Upper lobe of left lung (tissue), 6 donors: ENCODE data around the gene ATP5MC2. TPM values are rescaled to one million over a fixed set of nuclear protein-coding genes. Genes with fewer than 3 reads are reported as not detected.

Source experiments
- ATAC-seq, 2 donors: fragments of 200-7000 bp; cut with Tn5 transposase; one replicate each; pipeline ENCODE4 v1.9.1; 2022; ENCODE audit warnings: mild to moderate bottlenecking in 2 of 2, moderate library complexity in 2 of 2; ENCODE audit not compliant: low FRiP score in 2 of 2
- DNase-seq, 2 donors: peaks; one replicate each; pipeline ENCODE4 v3.0.0-alpha.2; 2019 to 2020
- H3K27ac ChIP-seq, 4 donors: fragments of 200-600 bp; sonication (generic); one replicate each; pipeline ENCODE4 v1.5.1; 2016 to 2019
- H3K27me3 ChIP-seq, 4 donors: fragments of 200-600 bp; sonication (generic); one replicate each; pipeline ENCODE4 v1.5.1; 2017 to 2019
- H3K36me3 ChIP-seq, 4 donors: fragments of 200-600 bp; sonication (generic); one replicate each; pipeline ENCODE4 v1.5.1; 2016 to 2019
- H3K4me1 ChIP-seq, 4 donors: fragments of 200-600 bp; sonication (generic); one replicate each; pipeline ENCODE4 v1.5.1; 2018 to 2019
- H3K4me3 ChIP-seq, 4 donors: fragments of 200-600 bp; sonication (generic); one replicate each; pipeline ENCODE4 v1.5.1; 2017 to 2019; ENCODE audit warnings: mild to moderate bottlenecking in 2 of 4, moderate library complexity in 1 of 4
- H3K9me3 ChIP-seq, 4 donors: fragments of 200-600 bp; sonication (generic); one replicate each; pipeline ENCODE4 v1.5.1; 2018 to 2019
- EP300 ChIP-seq, 4 donors: sonication (generic); formaldehyde crosslinking; IDR thresholded peaks; one replicate each; pipeline ENCODE4 v1.5.1; 2017; ENCODE audit warnings: antibody characterized with exemption in 4 of 4, control low read depth in 2 of 4
- POLR2A ChIP-seq, 4 donors: fragments of 450-650 bp; IDR thresholded peaks; one replicate each; pipeline ENCODE4 v1.5.1; 2016 to 2017; ENCODE audit warnings: antibody characterized with exemption in 4 of 4, mild to moderate bottlenecking in 2 of 4
- POLR2AphosphoS5 ChIP-seq, 2 donors: sonication (generic); formaldehyde crosslinking; IDR thresholded peaks; one replicate each; pipeline ENCODE4 v1.5.1; 2017; ENCODE audit warnings: antibody characterized with exemption in 2 of 2
- whole genome bisulfite sequencing, 2 donors: methylation state at CpG; one replicate each; pipeline ENCODE4 v1.1.5; 2017 to 2018; 5-methylcytosine and 5-hydroxymethylcytosine counted together
- total RNA-seq, 6 donors: library from RNA; depleted of rRNA in 4 of 6; stranded (reverse); fragments of >200 nt in 4 of 6; gene quantifications; one replicate each; pipeline versions ENCODE4 v1.1.0 to v1.2.1, GENCODE V29; 2016 to 2021
- TF ChIP-seq, protein P1 (sequence below), 6 experiments: fragments of 450-650 bp in 4 of 6; fragments of 200-600 bp in 2 of 6; sonication (generic) in 2 of 6; IDR thresholded peaks; one replicate each; pipeline ENCODE4 v1.5.1; 2016 to 2019; ENCODE audit warnings: antibody characterized with exemption in 6 of 6
- donor health status: DM: no; HTN: no; CAD: no; lungs with moderate emphysema.
- donor health status: DM: no; HTN: yes; CAD: no; lungs with severe emphysema.

ATP5MC2 gene
- total RNA-seq, 6 donors from 2014 or later = 140 to 273 (median 206) TPM

DNA sequence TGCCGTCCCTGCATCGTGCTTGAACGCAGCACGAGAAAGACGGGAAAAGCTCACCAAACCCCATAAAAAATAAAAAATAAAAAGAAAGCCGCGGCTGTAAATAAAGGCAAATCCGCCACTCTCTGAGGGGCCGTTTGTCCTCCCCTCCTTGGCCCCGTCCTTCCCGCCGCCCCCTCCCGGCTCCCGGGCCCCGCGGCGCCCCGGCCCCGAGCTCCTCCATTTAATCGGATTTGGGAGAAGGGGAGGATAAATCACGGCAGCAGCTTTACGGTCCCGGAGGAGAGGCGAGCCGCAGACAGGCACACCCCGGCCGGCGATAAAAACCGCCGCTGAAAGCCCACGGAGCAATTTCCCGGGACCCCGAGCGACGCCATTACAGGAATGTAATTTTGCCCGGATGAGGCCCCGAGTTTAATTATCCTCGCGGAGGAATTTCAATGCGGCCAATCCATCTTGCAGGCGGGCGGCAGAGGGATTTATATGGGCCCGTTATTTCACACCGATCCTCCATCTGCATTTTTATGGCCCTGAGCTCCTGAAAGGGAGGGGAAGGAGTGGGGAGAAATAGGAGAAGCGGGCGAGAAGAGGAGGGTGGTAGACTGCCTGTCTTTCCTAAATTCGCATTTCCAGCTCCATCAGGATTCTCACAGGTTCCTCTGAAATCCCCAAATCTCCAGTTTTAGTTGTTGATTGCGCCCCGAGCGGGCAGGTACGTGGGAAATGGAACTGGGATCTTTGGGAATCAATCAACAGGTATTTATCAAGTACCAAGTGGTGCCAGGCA, 1.3 kb upstream of the ATP5MC2 start:
- Histone ChIP-seq H3K9me3 (no peaks in the 10 kb centered on the region), H3K27ac (peak overlapping the region; percentile 89 to 95 (median 92)), H3K27me3 (no peaks in the 10 kb centered on the region), H3K4me3 (peak overlapping the region in 3 of 4 donors; percentile 63 to 77 (median 73)), H3K36me3 (peaks cover 0 to 13% (median 4%) of the 10 kb centered on the region in 4 donors), H3K4me1 (peaks cover 18 to 31% (median 24%) of the 10 kb centered on the region in 4 donors)
- ATAC-seq (peak in 1 of 2 donors; percentile 11), DNase-seq (peak in 1 of 2 donors; percentile 89)
- 19 to 20% methylated on average over 42 to 49 of the region's 51 CpGs for WGBS, 2 donors
- no peak for TF ChIP-seq POLR2AphosphoS5 (IDR thresholded peaks at IDR 0.05)
- peak in 2 of 4 donors; percentile 7 to 22 for TF ChIP-seq POLR2A (IDR thresholded peaks at IDR 0.05)
- TF ChIP-seq EP300 (IDR thresholded peaks at IDR 0.05) = no peak
- TF ChIP-seq, protein P1, sequence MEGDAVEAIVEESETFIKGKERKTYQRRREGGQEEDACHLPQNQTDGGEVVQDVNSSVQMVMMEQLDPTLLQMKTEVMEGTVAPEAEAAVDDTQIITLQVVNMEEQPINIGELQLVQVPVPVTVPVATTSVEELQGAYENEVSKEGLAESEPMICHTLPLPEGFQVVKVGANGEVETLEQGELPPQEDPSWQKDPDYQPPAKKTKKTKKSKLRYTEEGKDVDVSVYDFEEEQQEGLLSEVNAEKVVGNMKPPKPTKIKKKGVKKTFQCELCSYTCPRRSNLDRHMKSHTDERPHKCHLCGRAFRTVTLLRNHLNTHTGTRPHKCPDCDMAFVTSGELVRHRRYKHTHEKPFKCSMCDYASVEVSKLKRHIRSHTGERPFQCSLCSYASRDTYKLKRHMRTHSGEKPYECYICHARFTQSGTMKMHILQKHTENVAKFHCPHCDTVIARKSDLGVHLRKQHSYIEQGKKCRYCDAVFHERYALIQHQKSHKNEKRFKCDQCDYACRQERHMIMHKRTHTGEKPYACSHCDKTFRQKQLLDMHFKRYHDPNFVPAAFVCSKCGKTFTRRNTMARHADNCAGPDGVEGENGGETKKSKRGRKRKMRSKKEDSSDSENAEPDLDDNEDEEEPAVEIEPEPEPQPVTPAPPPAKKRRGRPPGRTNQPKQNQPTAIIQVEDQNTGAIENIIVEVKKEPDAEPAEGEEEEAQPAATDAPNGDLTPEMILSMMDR (IDR thresholded peaks at IDR 0.05) = no peak

DNA sequence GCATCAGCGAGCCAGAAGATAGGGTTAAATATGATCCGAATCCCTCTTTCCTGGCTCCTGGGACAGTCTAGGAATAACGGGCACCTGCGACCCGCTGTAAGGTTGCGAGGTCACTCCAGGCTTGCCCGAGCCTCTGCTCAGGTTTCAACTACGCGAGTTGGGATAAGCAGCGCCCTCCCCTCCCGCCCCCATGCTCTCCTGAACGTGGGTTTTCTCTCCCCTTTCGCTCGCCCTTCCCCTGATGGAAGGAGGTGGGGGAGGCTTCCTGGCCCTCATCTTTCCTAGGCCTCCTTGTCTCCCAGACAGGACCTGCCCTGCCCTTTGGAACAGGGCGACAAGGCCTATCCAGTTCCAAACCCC, 753 bp upstream of the ATP5MC2 start:
- TF ChIP-seq POLR2A (IDR thresholded peaks at IDR 0.05) (no peak), EP300 (IDR thresholded peaks at IDR 0.05) (no peak), POLR2AphosphoS5 (IDR thresholded peaks at IDR 0.05) (no peak)
- TF ChIP-seq, protein P1 (IDR thresholded peaks at IDR 0.05) = no peak
- Histone ChIP-seq H3K36me3 (peaks cover under 1 to 18% (median 6%) of the 10 kb centered on the region in 4 donors), H3K27ac (peak overlapping the region; percentile 89 to 95 (median 92)), H3K27me3 (no peaks in the 10 kb centered on the region), H3K4me3 (peak overlapping the region in 3 of 4 donors; percentile 63 to 77 (median 73)), H3K9me3 (no peaks in the 10 kb centered on the region), H3K4me1 (peaks cover 18 to 33% (median 24%) of the 10 kb centered on the region in 4 donors)
- 5 to 16% methylated on average over 11 to 15 of the region's 15 CpGs for WGBS, 2 donors
- peak in 1 of 2 donors; percentile 29 for DNase-seq
- peak; percentile 22 to 48 for ATAC-seq

DNA sequence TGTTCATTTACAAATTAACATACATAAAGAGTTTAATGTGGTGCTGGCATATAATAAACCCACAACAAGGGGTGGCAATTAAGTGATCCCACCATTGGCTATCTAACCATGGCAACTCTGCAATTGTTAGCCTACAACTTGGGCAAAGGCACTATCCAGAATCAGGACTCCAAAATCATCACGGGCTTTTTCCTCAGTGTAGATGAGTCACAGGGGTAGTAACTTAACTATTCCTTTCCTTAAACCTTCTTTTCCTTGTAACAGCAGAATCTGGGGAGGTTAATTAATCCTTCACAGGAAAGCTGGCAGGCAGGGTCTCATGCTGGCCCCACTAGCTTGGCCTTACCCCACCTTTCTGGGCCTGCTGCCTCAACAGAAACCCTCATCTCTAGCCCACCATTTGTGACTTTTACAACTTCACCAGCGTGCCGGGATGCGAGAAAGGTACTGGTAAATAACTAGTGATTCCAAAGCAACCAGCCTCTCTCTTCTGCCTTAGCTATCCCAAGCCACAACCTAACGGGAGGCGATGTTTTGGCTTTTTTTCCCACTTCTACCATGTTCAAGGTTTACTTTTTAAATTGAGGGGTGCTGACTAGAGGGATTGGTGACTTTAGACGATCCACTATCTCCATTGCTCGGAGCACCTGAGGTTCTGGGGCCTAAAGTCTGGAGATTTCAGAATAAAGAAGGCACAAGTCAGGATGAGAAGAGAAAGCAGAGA, 744 bp downstream of the ATP5MC2 start:
- ATAC-seq (no peak), DNase-seq (no peak)
- H3K27me3 ChIP-seq = no peaks in the 10 kb centered on the region
- WGBS, 2 donors = 32 to 43% methylated on average over 8 of the region's 8 CpGs
- H3K9me3 ChIP-seq = no peaks in the 10 kb centered on the region
- peaks cover 3 to 33% (median 15%) of the 10 kb centered on the region in 4 donors for H3K36me3 ChIP-seq
- TF ChIP-seq, protein P1 (IDR thresholded peaks at IDR 0.05) = no peak
- no peak for TF ChIP-seq POLR2A (IDR thresholded peaks at IDR 0.05)
- no peak for TF ChIP-seq POLR2AphosphoS5 (IDR thresholded peaks at IDR 0.05)
- no peak for TF ChIP-seq EP300 (IDR thresholded peaks at IDR 0.05)
- H3K4me1 ChIP-seq = peaks cover 18 to 44% (median 24%) of the 10 kb centered on the region in 4 donors
- peak overlapping the region; percentile 63 to 87 (median 75) for H3K4me3 ChIP-seq
- H3K27ac ChIP-seq = peak overlapping the region; percentile 89 to 95 (median 92)

DNA sequence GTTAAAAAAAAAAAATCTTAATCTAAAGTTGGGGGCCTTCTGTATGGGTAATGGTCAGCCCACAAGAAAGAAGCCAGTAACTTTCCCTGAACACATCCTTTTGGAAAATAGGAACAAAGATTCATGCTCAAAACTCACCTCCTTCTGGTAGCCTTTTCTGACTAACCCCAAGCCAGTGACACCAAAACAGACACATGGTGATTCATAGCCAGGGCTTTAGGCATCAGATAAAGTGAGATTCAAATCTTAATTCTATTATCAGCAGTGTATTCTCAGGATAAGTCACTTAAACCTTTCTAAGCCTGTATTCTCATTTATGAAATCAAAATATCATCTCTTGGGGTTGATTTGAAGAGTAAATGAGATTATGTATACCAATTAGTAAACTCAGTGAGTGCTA, 4.9 kb downstream of the ATP5MC2 start:
- TF ChIP-seq, protein P1 (IDR thresholded peaks at IDR 0.05) = no peak
- no peak for TF ChIP-seq POLR2AphosphoS5 (IDR thresholded peaks at IDR 0.05)
- TF ChIP-seq POLR2A (IDR thresholded peaks at IDR 0.05) = no peak
- TF ChIP-seq EP300 (IDR thresholded peaks at IDR 0.05) = no peak
- DNase-seq (no peak), ATAC-seq (no peak)
- H3K27ac ChIP-seq = no peak overlapping the region
- peaks cover 8 to 31% (median 10%) of the 10 kb centered on the region in 4 donors for H3K4me1 ChIP-seq
- no peaks in the 10 kb centered on the region for H3K9me3 ChIP-seq
- H3K4me3 ChIP-seq = no peak overlapping the region
- peaks cover 26 to 74% (median 55%) of the 10 kb centered on the region in 4 donors for H3K36me3 ChIP-seq
- H3K27me3 ChIP-seq = no peaks in the 10 kb centered on the region
